ENCODE results near the gene NSMCE1. TPM values are rescaled to one million over a fixed set of nuclear protein-coding genes. Genes with fewer than 3 reads are reported as not detected.
"Not testable (repeated sequence)": the region's sequence is repeated elsewhere in the genome, so short reads cannot be mapped to it uniquely, and the experiment has no call there.

The NSMCE1 gene
- total RNA-seq, 1 experiment from 2014 or later: 37.0 TPM

DNA sequence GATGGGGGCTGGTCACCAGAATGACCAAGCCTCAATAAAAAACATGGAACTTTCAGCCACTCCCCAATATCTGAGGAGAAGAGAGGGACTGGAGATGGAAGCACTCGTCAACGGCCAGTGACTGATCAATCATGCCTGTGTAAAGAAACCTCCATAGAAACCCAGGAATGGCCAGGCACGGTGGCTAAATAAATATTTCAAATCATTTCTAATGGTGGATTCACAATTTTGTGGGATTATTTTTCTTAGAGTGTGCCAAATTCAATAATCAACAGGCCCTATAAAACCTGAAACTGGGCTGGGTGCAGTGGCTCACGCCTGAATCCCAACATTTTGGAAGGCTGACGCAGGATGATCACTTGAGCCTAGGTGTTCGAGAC is 16.4 kb downstream of the NSMCE1 start:
- Mint-ChIP-seq H3K4me3 (ENCODE audit: unreplicated experiment) (no peak overlapping the region), H3K36me3 (ENCODE audit: insufficient read depth, unreplicated experiment) (peaks cover 10% of the 10 kb centered on the region), H3K9me3 (ENCODE audit: unreplicated experiment) (no peaks in the 10 kb centered on the region), H3K27me3 (ENCODE audit: insufficient read depth, unreplicated experiment) (no peaks in the 10 kb centered on the region), H3K27ac (ENCODE audit: unreplicated experiment) (no peak overlapping the region), H3K4me1 (ENCODE audit: low read depth, unreplicated experiment) (no peaks in the 10 kb centered on the region)
- Histone ChIP-seq H3K4me1 (no peaks in the 10 kb centered on the region), H3K9me3 (no peaks in the 10 kb centered on the region; the same call in 1 of the 2 replicates), H3K36me3 (ENCODE audit: control insufficient read depth, insufficient read depth, low read length) (no peaks in the 10 kb centered on the region; the same call in 1 of the 2 replicates), H3K27me3 (replicated peaks; ENCODE audit: control insufficient read depth, insufficient read depth, low read length) (no peaks in the 10 kb centered on the region), H3K4me3 (ENCODE audit: low read depth, low read length) (no peak overlapping the region)
- CTCF ChIA-PET: no interaction called here
- POLR2A ChIA-PET: no interaction called here
- no peak for TF ChIP-seq CTCF (IDR thresholded peaks at IDR 0.05; ENCODE audit: insufficient read depth in 1 of 2, low read depth in 1 of 2, low read length in 1 of 2, severe bottlenecking in 1 of 2, unreplicated experiment in 1 of 2)
- intact Hi-C loops (cut with micrococcal nuclease; ENCODE audit: unreplicated experiment): no loop called here
- no peak for DNase-seq
- no TSS peak for BruUV-seq (replicated peaks)

DNA sequence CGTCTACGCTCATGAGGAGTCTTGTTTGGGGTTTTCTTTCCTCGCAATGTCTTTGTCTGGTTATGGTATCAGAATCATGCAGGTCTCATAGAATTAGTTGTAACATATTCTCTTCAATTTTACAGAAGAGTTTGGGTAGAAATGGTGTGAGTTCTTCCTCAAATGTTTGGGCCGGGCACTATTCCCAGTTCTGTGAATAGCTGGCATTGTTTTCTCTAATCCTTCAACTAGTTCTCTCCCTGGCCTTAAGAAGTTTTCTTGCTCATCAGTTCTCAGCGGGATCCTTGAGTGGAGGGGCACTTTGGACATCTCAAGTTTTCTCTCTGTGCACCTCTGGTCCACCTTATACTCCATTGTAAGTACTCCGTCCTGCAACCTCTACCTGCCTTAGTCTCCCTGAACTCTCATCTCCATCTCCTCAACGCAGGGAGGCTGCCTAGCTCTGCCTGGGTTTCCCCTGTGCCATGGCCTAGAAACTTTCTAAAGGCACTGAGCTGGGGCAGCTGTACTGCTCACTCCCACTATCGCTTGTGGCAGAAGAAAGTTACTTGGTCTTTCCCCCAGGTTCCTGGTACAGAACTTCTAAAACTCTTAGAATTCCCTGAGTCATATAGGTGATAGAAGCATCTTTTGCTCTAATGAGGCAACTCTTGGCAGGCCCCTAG is 16.9 kb downstream of the NSMCE1 start:
- Mint-ChIP-seq H3K4me1 (ENCODE audit: low read depth, unreplicated experiment) (no peaks in the 10 kb centered on the region), H3K9me3 (ENCODE audit: unreplicated experiment) (no peaks in the 10 kb centered on the region), H3K36me3 (ENCODE audit: insufficient read depth, unreplicated experiment) (peaks cover 10% of the 10 kb centered on the region), H3K27ac (ENCODE audit: unreplicated experiment) (no peak overlapping the region), H3K4me3 (ENCODE audit: unreplicated experiment) (no peak overlapping the region), H3K27me3 (ENCODE audit: insufficient read depth, unreplicated experiment) (no peaks in the 10 kb centered on the region)
- ChIA-PET POLR2A (no interaction called here), CTCF (no interaction called here)
- Histone ChIP-seq H3K27me3 (replicated peaks; ENCODE audit: control insufficient read depth, insufficient read depth, low read length) (no peaks in the 10 kb centered on the region), H3K4me1 (no peaks in the 10 kb centered on the region), H3K36me3 (ENCODE audit: control insufficient read depth, insufficient read depth, low read length) (no peaks in the 10 kb centered on the region; the same call in 1 of the 2 replicates), H3K9me3 (no peaks in the 10 kb centered on the region; the same call in 1 of the 2 replicates), H3K4me3 (ENCODE audit: low read depth, low read length) (no peak overlapping the region)
- DNase-seq: no peak
- intact Hi-C loops (cut with micrococcal nuclease; ENCODE audit: unreplicated experiment): no loop called here
- TF ChIP-seq CTCF (IDR thresholded peaks at IDR 0.05; ENCODE audit: insufficient read depth in 1 of 2, low read depth in 1 of 2, low read length in 1 of 2, severe bottlenecking in 1 of 2, unreplicated experiment in 1 of 2): no peak
- no TSS peak for BruUV-seq (replicated peaks)

GRCh38 chr16:27248886-27249285 is 19.7 kb downstream of the NSMCE1 start:
- not testable (repeated sequence) for BruUV-seq (replicated peaks); H3K36me3 Mint-ChIP-seq (ENCODE audit: insufficient read depth, unreplicated experiment); H3K4me3 Mint-ChIP-seq (ENCODE audit: unreplicated experiment)

More at GRCh38 chr16:27248886-27249285, 19.7 kb downstream of the NSMCE1 start:
- H3K27ac Mint-ChIP-seq (ENCODE audit: unreplicated experiment); H3K9me3 Mint-ChIP-seq (ENCODE audit: unreplicated experiment); H3K4me1 ChIP-seq; H3K4me3 ChIP-seq (ENCODE audit: low read depth, low read length); DNase-seq; POLR2A ChIA-PET; H3K9me3 ChIP-seq; H3K27me3 ChIP-seq (replicated peaks; ENCODE audit: control insufficient read depth, insufficient read depth, low read length); H3K4me1 Mint-ChIP-seq (ENCODE audit: low read depth, unreplicated experiment); intact Hi-C loops (cut with micrococcal nuclease; ENCODE audit: unreplicated experiment); H3K36me3 ChIP-seq (ENCODE audit: control insufficient read depth, insufficient read depth, low read length); H3K27me3 Mint-ChIP-seq (ENCODE audit: insufficient read depth, unreplicated experiment): not testable (repeated sequence)
- CTCF ChIA-PET: interaction anchor here (0.6 kb wide), 1 partner anchor 143 kb away, joined by 3 read pairs; no protein-coding TSS in a partner anchor

Measured in Caco-2 (cell line).